DND-41 (cell line): ENCODE data around the gene DNAJB13.

Experiments
- ATAC-seq: fragments of 200-7000 bp; cut with Tn5 transposase; 3 replicates; pipeline ENCODE4 v1.9.1; 2021; ENCODE audit warnings: low read depth; ENCODE audit not compliant: insufficient read depth
- DNase-seq: peaks from one replicate; pipeline ENCODE4 v3.0.0-alpha.2; 2020
- H2AFZ ChIP-seq: 2 replicates; pipeline ENCODE4 v1.6.0; 2012; ENCODE audit warnings: low read depth, low read length
- H3K27ac ChIP-seq: 2 replicates; pipeline ENCODE4 v1.5.1; 2012; ENCODE audit warnings: low read length, inconsistent platforms
- H3K27me3 ChIP-seq: fragments of 200-600 bp; sonication (generic); 2 replicates; pipeline ENCODE4 v1.6.0; 2012; ENCODE audit warnings: low read length, mild to moderate bottlenecking, inconsistent platforms; ENCODE audit not compliant: insufficient read depth, poor library complexity
- H3K36me3 ChIP-seq: 2 replicates; pipeline ENCODE4 v1.5.1; 2012; ENCODE audit warnings: low read length, inconsistent platforms; ENCODE audit not compliant: insufficient read depth
- H3K4me1 ChIP-seq: 2 replicates; pipeline ENCODE4 v1.5.1; 2012; ENCODE audit warnings: mild to moderate bottlenecking, low read length; ENCODE audit not compliant: insufficient read depth
- H3K4me2 ChIP-seq: 2 replicates; pipeline ENCODE4 v1.6.0; 2012; ENCODE audit warnings: mild to moderate bottlenecking, moderate library complexity, low read length, inconsistent platforms; ENCODE audit not compliant: insufficient read depth
- H3K4me3 ChIP-seq, 2 experiments: fragments of 200-600 bp in 1 of 2; shearing (Covaris generic) in 1 of 2; 2 replicates each; pipeline ENCODE4 v1.5.1; 2012 to 2016; ENCODE audit warnings: inconsistent platforms in 2 of 2, low read length in 2 of 2, mild to moderate bottlenecking in 2 of 2, low read depth in 1 of 2, moderate library complexity in 1 of 2
- H3K79me2 ChIP-seq: 2 replicates; pipeline ENCODE4 v1.6.0; 2012; ENCODE audit warnings: low read length, inconsistent platforms; ENCODE audit not compliant: insufficient read depth
- H3K9ac ChIP-seq: 2 replicates; pipeline ENCODE4 v1.6.0; 2012; ENCODE audit warnings: low read depth, mild to moderate bottlenecking, inconsistent platforms, low read length, moderate library complexity
- H3K9me3 ChIP-seq: 2 replicates; pipeline ENCODE4 v1.5.1; 2012; ENCODE audit warnings: low read length, moderate library complexity, mild to moderate bottlenecking, inconsistent platforms; ENCODE audit not compliant: insufficient read depth, severe bottlenecking
- H4K20me1 ChIP-seq: 2 replicates; pipeline ENCODE4 v1.6.0; 2012; ENCODE audit warnings: low read length; ENCODE audit not compliant: insufficient read depth
- EZH2 ChIP-seq: IDR thresholded peaks from 3 replicates; pipeline ENCODE4 v1.6.1; 2012; ENCODE audit warnings: borderline replicate concordance, low read depth, mild to moderate bottlenecking, moderate library complexity, low read length, inconsistent platforms; ENCODE audit not compliant: severe bottlenecking
- TF ChIP-seq, protein P1 (sequence below): IDR thresholded peaks from 2 replicates; pipeline ENCODE4 v1.5.1; 2012; ENCODE audit warnings: borderline replicate concordance, low read length, moderate library complexity, mild to moderate bottlenecking; ENCODE audit not compliant: poor library complexity, severe bottlenecking; ENCODE audit errors: extremely low read depth

The DNAJB13 gene

DNA sequence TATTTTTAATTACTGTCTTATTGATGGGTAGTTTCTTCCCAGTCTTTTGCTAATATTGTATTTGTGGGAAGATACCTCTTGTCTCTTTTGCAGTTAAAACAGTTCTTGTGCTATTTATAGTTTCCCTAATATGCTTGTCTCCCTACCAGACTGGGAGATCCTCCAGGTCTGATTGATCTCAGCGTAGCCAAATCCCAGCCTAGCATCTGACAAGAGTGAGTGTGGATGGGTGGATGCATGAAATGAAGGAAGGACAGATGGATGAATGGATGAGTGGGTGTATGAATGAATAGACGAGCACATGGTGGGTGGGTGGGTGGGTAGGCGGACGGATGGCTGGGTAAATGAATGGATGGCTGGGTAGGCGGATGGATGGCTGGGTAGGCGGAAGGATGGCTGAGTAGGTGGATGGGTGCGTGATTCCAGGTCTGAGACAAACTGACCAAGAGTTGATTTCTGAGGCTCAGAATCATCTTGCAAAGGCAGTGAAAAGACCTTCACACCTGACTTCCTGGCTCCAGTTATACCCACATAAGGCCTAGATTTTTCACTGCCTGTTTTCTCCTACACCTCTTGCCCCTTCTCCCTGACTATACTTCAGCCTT, 11.4 kb downstream of the DNAJB13 start:
- Histone ChIP-seq H3K4me3 (no peak overlapping the region), H4K20me1 (no peaks in the 10 kb centered on the region), H3K9ac (no peak overlapping the region), H3K36me3 (no peaks in the 10 kb centered on the region), H3K4me1 (peaks cover 8% of the 10 kb centered on the region), H3K79me2 (no peaks in the 10 kb centered on the region), H3K9me3 (no peaks in the 10 kb centered on the region), H3K4me2 (no peak overlapping the region), H2AFZ (no peak overlapping the region), H3K27ac (no peak overlapping the region), H3K27me3 (no peaks in the 10 kb centered on the region)
- no peak for TF ChIP-seq EZH2
- TF ChIP-seq, protein P1, sequence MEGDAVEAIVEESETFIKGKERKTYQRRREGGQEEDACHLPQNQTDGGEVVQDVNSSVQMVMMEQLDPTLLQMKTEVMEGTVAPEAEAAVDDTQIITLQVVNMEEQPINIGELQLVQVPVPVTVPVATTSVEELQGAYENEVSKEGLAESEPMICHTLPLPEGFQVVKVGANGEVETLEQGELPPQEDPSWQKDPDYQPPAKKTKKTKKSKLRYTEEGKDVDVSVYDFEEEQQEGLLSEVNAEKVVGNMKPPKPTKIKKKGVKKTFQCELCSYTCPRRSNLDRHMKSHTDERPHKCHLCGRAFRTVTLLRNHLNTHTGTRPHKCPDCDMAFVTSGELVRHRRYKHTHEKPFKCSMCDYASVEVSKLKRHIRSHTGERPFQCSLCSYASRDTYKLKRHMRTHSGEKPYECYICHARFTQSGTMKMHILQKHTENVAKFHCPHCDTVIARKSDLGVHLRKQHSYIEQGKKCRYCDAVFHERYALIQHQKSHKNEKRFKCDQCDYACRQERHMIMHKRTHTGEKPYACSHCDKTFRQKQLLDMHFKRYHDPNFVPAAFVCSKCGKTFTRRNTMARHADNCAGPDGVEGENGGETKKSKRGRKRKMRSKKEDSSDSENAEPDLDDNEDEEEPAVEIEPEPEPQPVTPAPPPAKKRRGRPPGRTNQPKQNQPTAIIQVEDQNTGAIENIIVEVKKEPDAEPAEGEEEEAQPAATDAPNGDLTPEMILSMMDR, result no peak
- no peak for ATAC-seq
- no peak for DNase-seq

DNA sequence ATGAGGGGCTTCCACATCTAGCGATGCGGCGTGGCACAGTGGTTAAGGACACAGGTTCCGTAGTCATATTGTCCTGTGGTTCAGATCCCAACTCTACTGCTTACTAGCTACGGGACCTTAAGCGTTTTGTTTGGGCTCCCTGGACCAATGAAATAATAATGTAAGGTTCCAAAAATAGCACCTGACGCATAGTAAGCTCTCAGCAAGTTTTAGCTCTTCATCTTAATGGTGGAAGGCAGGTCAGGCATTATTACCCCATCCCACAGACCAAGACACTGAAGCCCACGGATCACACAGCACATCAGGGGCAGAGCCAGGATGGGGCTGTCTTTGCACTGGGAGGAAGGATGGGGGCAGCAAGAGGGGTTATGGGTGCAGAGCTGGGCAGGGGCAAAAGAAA, 13.0 kb downstream of the DNAJB13 start:
- Histone ChIP-seq H3K9ac (no peak overlapping the region), H3K4me3 (no peak overlapping the region), H3K36me3 (no peaks in the 10 kb centered on the region), H3K4me1 (peaks cover 8% of the 10 kb centered on the region), H3K9me3 (no peaks in the 10 kb centered on the region), H4K20me1 (no peaks in the 10 kb centered on the region), H2AFZ (peak overlapping the region; percentile 60), H3K4me2 (peak overlapping the region; percentile 39; the same call in 1 of the 2 replicates), H3K27me3 (no peaks in the 10 kb centered on the region), H3K27ac (no peak overlapping the region), H3K79me2 (no peaks in the 10 kb centered on the region)
- no peak for TF ChIP-seq EZH2
- TF ChIP-seq, protein P1, result no peak
- no peak for DNase-seq
- peak; percentile 6; the same call in 1 of the 3 replicates for ATAC-seq

DNA sequence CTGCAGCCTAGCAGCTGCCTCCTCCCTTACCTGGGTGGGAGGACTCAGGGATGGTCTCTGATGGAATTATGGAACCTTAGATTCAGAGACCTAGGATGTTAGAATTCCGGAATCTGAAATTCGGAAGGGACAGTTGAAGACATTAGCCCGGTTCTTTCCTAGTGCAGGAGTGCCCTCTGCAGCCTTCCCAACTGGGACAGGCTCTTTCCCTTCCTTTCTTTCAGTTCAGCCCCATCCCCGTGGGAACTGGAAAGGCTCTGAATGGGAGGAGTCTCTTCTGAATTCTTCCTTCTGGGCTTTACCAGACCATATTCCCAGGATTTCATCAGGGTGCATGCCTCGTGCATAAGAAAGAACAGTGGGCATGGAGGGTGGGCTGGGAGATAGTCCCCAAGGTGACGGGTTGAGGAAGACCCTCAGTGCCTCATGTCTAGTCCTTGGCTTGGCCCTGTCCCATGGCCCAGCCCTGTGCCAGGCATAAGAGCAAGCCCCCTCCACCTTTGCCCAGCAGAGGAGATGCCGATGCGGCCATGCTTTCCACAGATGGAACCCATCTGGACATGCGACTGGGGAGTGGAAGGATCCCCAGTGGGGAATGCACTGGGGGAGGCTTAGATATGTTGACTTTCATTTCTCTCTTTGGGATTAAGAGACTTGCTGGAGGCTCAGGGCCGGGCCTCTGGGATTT, 14.4 kb downstream of the DNAJB13 start:
- no peaks in the 10 kb centered on the region for H3K9me3 ChIP-seq
- no peaks in the 10 kb centered on the region for H4K20me1 ChIP-seq
- DNase-seq, result no peak
- H3K27ac ChIP-seq, result no peak overlapping the region
- no peaks in the 10 kb centered on the region for H3K27me3 ChIP-seq
- no peak for ATAC-seq
- H3K4me1 ChIP-seq, result peaks cover 11% of the 10 kb centered on the region
- no peak overlapping the region for H2AFZ ChIP-seq
- H3K4me2 ChIP-seq, result no peak overlapping the region
- no peaks in the 10 kb centered on the region for H3K79me2 ChIP-seq
- TF ChIP-seq, protein P1, result no peak
- no peak for TF ChIP-seq EZH2
- no peaks in the 10 kb centered on the region for H3K36me3 ChIP-seq
- no peak overlapping the region for H3K9ac ChIP-seq
- no peak overlapping the region for H3K4me3 ChIP-seq
